Measurements from ENCODE around the gene RTL3.

Gene RTL3

GRCh38 chrX:78622831-78623230 is 36.3 kb downstream of the RTL3 start:
- no peak overlapping the region for H3K4me3 ChIP-seq (replicated peaks; ENCODE audit: low read depth, low read length)
- TF ChIP-seq, protein P1, sequence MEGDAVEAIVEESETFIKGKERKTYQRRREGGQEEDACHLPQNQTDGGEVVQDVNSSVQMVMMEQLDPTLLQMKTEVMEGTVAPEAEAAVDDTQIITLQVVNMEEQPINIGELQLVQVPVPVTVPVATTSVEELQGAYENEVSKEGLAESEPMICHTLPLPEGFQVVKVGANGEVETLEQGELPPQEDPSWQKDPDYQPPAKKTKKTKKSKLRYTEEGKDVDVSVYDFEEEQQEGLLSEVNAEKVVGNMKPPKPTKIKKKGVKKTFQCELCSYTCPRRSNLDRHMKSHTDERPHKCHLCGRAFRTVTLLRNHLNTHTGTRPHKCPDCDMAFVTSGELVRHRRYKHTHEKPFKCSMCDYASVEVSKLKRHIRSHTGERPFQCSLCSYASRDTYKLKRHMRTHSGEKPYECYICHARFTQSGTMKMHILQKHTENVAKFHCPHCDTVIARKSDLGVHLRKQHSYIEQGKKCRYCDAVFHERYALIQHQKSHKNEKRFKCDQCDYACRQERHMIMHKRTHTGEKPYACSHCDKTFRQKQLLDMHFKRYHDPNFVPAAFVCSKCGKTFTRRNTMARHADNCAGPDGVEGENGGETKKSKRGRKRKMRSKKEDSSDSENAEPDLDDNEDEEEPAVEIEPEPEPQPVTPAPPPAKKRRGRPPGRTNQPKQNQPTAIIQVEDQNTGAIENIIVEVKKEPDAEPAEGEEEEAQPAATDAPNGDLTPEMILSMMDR (IDR thresholded peaks at IDR 0.05; ENCODE audit: low read depth, low read length, missing control alignments), result no peak
- no peak for DNase-seq (ENCODE audit: extremely low read depth, low read depth)

DNA sequence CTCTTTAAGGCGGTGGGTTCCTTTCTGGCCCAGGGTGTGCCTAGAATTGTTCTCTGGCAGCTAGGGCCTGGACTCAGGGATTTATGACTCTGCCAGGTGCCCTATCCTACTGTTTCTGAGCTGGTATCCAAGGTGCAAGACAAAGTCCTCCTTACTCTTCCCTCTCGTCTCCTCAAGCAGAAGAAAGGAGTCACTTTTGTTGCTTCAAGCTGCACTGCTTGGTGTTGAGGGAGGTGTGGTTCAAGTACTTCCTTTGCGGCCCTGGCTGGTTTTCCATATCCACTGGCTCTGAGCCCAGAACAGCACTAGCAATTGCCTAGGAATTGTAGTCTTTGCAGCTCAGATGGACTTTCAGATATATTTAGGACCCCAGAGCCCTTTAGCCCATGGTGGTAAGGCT is 39.3 kb downstream of the RTL3 start:
- no peak for DNase-seq (ENCODE audit: extremely low read depth, low read depth)
- TF ChIP-seq, protein P1 (IDR thresholded peaks at IDR 0.05; ENCODE audit: low read depth, low read length, missing control alignments), result no peak
- no peak overlapping the region for H3K4me3 ChIP-seq (replicated peaks; ENCODE audit: low read depth, low read length)

DNA sequence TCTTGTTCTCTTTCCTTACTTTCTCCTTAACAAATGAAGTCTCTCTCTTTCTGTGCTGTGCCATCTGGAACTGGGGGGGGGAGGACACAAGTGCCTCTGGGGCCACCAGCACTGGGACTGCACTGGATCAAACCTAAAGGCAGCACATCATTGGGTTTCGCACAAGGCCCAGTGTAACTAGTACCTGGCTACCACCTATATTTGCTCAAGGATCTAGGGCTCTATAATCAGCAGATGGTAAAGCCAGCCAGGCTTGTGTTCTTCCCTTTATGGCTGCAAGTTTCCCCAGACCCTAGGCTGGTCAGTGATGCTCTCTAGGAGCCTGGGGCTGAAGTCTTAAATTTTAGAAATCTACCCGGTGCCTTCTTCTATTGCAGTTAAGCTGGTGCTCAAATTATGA is 40.1 kb downstream of the RTL3 start:
- no peak overlapping the region for H3K4me3 ChIP-seq (replicated peaks; ENCODE audit: low read depth, low read length)
- no peak for DNase-seq (ENCODE audit: extremely low read depth, low read depth)
- TF ChIP-seq, protein P1 (IDR thresholded peaks at IDR 0.05; ENCODE audit: low read depth, low read length, missing control alignments), result no peak

- TF ChIP-seq, protein P1 (IDR thresholded peaks at IDR 0.05; ENCODE audit: low read depth, low read length, missing control alignments), result no peak
- no peak for DNase-seq (ENCODE audit: extremely low read depth, low read depth)
- H3K4me3 ChIP-seq (replicated peaks; ENCODE audit: low read depth, low read length), result no peak overlapping the region
Measured at GRCh38 chrX:78614264-78614663, 44.9 kb downstream of the RTL3 start.

All from HFF-Myc (cell line).